Neuronal stem cell (in vitro differentiated cells): ENCODE measurements around the gene MRPL43.

Experiments
- DNase-seq: peaks from one replicate; pipeline ENCODE4 v3.0.0-alpha.2; 2013; ENCODE audit warnings: low spot score
- H2AFZ ChIP-seq: one replicate; pipeline ENCODE4 v1.6.1; 2013; ENCODE audit warnings: mild to moderate bottlenecking, low read length, inconsistent platforms
- H2AK5ac ChIP-seq: 2 replicates; pipeline ENCODE4 v1.6.1; 2013; ENCODE audit warnings: low read depth, mild to moderate bottlenecking, inconsistent platforms, low read length, moderate library complexity, mixed read lengths
- H2BK120ac ChIP-seq: 2 replicates; pipeline ENCODE4 v1.6.1; 2013; ENCODE audit warnings: low read depth, mild to moderate bottlenecking, inconsistent platforms, low read length, moderate library complexity, mixed read lengths
- H2BK12ac ChIP-seq: one replicate; pipeline ENCODE4 v1.6.1; 2013; ENCODE audit warnings: low read length, inconsistent platforms
- H2BK15ac ChIP-seq: 2 replicates; pipeline ENCODE4 v1.6.1; 2013; ENCODE audit warnings: mild to moderate bottlenecking, low read length, inconsistent platforms, mixed read lengths
- H2BK5ac ChIP-seq: one replicate; pipeline ENCODE4 v1.6.1; 2013; ENCODE audit warnings: inconsistent platforms, mild to moderate bottlenecking, low read length, moderate library complexity
- H3K14ac ChIP-seq: one replicate; pipeline ENCODE4 v1.6.1; 2013; ENCODE audit warnings: low read length, inconsistent platforms
- H3K18ac ChIP-seq: 2 replicates; pipeline ENCODE4 v1.6.1; 2013; ENCODE audit warnings: low read length, inconsistent platforms
- H3K23ac ChIP-seq: 2 replicates; pipeline ENCODE4 v1.6.1; 2013; ENCODE audit warnings: low read depth, mild to moderate bottlenecking, mixed read lengths, low read length, inconsistent platforms; ENCODE audit not compliant: poor library complexity
- H3K27ac ChIP-seq: replicated peaks from 3 replicates; pipeline ENCODE4 v1.5.1; 2013; ENCODE audit warnings: low read length, inconsistent platforms
- H3K27me3 ChIP-seq, 3 experiments: 2 replicates each; pipeline ENCODE4 v1.6.1; 2013; ENCODE audit warnings: low read length in 3 of 3, mild to moderate bottlenecking in 2 of 3, inconsistent platforms in 1 of 3, low read depth in 1 of 3, mixed read lengths in 1 of 3, moderate library complexity in 1 of 3; ENCODE audit not compliant: control insufficient read depth in 3 of 3, insufficient read depth in 3 of 3
- H3K36me3 ChIP-seq, 2 donors: replicated peaks in 1 of 2; 2 replicates each; pipeline ENCODE4 v1.6.1; 2013; ENCODE audit warnings: low read length in 2 of 2; ENCODE audit not compliant: control insufficient read depth in 2 of 2, insufficient read depth in 2 of 2
- H3K4ac ChIP-seq: 2 replicates; pipeline ENCODE4 v1.6.1; 2013; ENCODE audit warnings: inconsistent platforms, mild to moderate bottlenecking, low read length, moderate library complexity
- H3K4me1 ChIP-seq, 2 donors: 1 replicate in 1 of 2; 2 replicates in 1 of 2; pipeline ENCODE4 v1.6.1; 2013; ENCODE audit warnings: low read length in 2 of 2, low read depth in 1 of 2; ENCODE audit not compliant: control insufficient read depth in 2 of 2, insufficient read depth in 1 of 2
- H3K4me2 ChIP-seq: one replicate; pipeline ENCODE4 v1.6.1; 2013; ENCODE audit warnings: mild to moderate bottlenecking, low read length, inconsistent platforms; ENCODE audit not compliant: insufficient read depth, poor library complexity, severe bottlenecking
- H3K4me3 ChIP-seq, 2 donors: 2 replicates each; pipeline ENCODE4 v1.5.1; 2013; ENCODE audit warnings: low read length in 2 of 2, mild to moderate bottlenecking in 2 of 2, inconsistent platforms in 1 of 2, moderate library complexity in 1 of 2
- H3K79me1 ChIP-seq: one replicate; pipeline ENCODE4 v1.6.1; 2013; ENCODE audit warnings: low read depth, mild to moderate bottlenecking, inconsistent platforms, low read length, moderate library complexity
- H3K9ac ChIP-seq: one replicate; pipeline ENCODE4 v1.6.1; 2013; ENCODE audit warnings: mild to moderate bottlenecking, low read depth, low read length, inconsistent platforms; ENCODE audit not compliant: poor library complexity
- H3K9me3 ChIP-seq, 2 donors: replicated peaks in 1 of 2; 2 replicates each; pipeline versions ENCODE3 to v1.6.1; 2013; ENCODE audit warnings: low read length in 2 of 2, mild to moderate bottlenecking in 2 of 2, inconsistent platforms in 1 of 2, low read depth in 1 of 2, mixed read lengths in 1 of 2, moderate library complexity in 1 of 2; ENCODE audit not compliant: control insufficient read depth in 2 of 2, insufficient read depth in 1 of 2
- H4K8ac ChIP-seq: one replicate; pipeline ENCODE4 v1.6.1; 2013; ENCODE audit warnings: low read depth, mild to moderate bottlenecking, inconsistent platforms, low read length, moderate library complexity
- H4K91ac ChIP-seq: one replicate; pipeline ENCODE4 v1.6.1; 2013; ENCODE audit warnings: low read length, low read depth, mild to moderate bottlenecking, inconsistent platforms; ENCODE audit not compliant: poor library complexity
- WGBS, 2 donors: extraction: QIAGEN DNeasy Blood & Tissue Kit; methylation state at CpG; one replicate each; pipeline ENCODE4 v1.1.7; 2013; ENCODE audit warnings: missing lambda C conversion rate in 2 of 2, mixed read lengths in 1 of 2; ENCODE audit not compliant: insufficient read length in 2 of 2, insufficient replicate concordance in 1 of 2; ENCODE audit errors: extremely low coverage in 2 of 2; 5-methylcytosine and 5-hydroxymethylcytosine counted together

Gene MRPL43

GRCh38 chr10:100970914-100971811 is 16.1 kb downstream of the MRPL43 start:
- H4K8ac ChIP-seq = no peak overlapping the region

GRCh38 chr10:100970076-100970913 is 17.0 kb downstream of the MRPL43 start:
- H2AFZ ChIP-seq = peak overlapping the region; percentile 93
- peak overlapping the region; percentile 47 to 85 for H3K4me3 ChIP-seq
- no CpG with 5 or more reads among the region's 13 CpGs for WGBS, 2 donors
- H3K14ac ChIP-seq = peak overlapping the region; percentile 73
- H2AK5ac ChIP-seq = no peak overlapping the region
- no peak overlapping the region for H2BK12ac ChIP-seq
- no peak overlapping the region for H3K27ac ChIP-seq
- H3K4me2 ChIP-seq = peak overlapping the region; percentile 79
- peaks cover 0 to 5% (median 0%) of the 10 kb centered on the region in 3 experiments for H3K27me3 ChIP-seq
- no peak overlapping the region for H2BK5ac ChIP-seq
- peaks cover 3% of the 10 kb centered on the region for H3K79me1 ChIP-seq
- H2BK15ac ChIP-seq = no peak overlapping the region
- no peak for DNase-seq
- H3K23ac ChIP-seq = peak overlapping the region; percentile 46
- H3K9ac ChIP-seq = peak overlapping the region; percentile 47
- H4K91ac ChIP-seq = no peak overlapping the region
- no peak overlapping the region for H2BK120ac ChIP-seq
- H3K9me3 ChIP-seq = no peaks in the 10 kb centered on the region
- H4K8ac ChIP-seq = no peak overlapping the region
- peaks cover 2 to 19% of the 10 kb centered on the region in 2 donors for H3K36me3 ChIP-seq
- H3K4me1 ChIP-seq = peaks cover 2 to 18% of the 10 kb centered on the region in 2 donors
- H3K4ac ChIP-seq = no peak overlapping the region
- H3K18ac ChIP-seq = peak overlapping the region; percentile 95

More at GRCh38 chr10:100970914-100971811, 16.1 kb downstream of the MRPL43 start:
- WGBS, 2 donors = no CpG with 5 or more reads among the region's 4 CpGs
- Histone ChIP-seq H2BK12ac (no peak overlapping the region), H4K91ac (no peak overlapping the region), H3K9me3 (no peaks in the 10 kb centered on the region), H2AK5ac (no peak overlapping the region), H3K4ac (no peak overlapping the region), H3K9ac (no peak overlapping the region), H3K79me1 (peaks cover 3% of the 10 kb centered on the region), H2BK120ac (no peak overlapping the region), H2AFZ (no peak overlapping the region), H3K4me2 (no peak overlapping the region), H2BK15ac (no peak overlapping the region), H3K18ac (no peak overlapping the region), H2BK5ac (no peak overlapping the region), H3K23ac (no peak overlapping the region), H3K14ac (no peak overlapping the region), H3K36me3 (peaks cover 0 to 11% of the 10 kb centered on the region in 2 donors), H3K27ac (no peak overlapping the region), H3K4me1 (peaks cover 2 to 18% of the 10 kb centered on the region in 2 donors), H3K27me3 (peaks cover 0 to 5% (median 0%) of the 10 kb centered on the region in 3 experiments), H3K4me3 (no peak overlapping the region)
- no peak for DNase-seq

- H2AK5ac ChIP-seq = peak within 1 kb of the TSS; percentile 82
- H3K9ac ChIP-seq = peak within 1 kb of the TSS; percentile 92
- peak within 1 kb of the TSS; percentile 98 for H3K18ac ChIP-seq
- H3K4me3 ChIP-seq = peak within 1 kb of the TSS; percentile 47 to 85
- H2BK15ac ChIP-seq = peak within 1 kb of the TSS; percentile 76
- peak within 1 kb of the TSS; percentile 58 for H3K4ac ChIP-seq
- peaks cover 2 to 18% of the 10 kb centered on the region in 2 donors for H3K4me1 ChIP-seq
- peak; percentile 56 for DNase-seq
- H3K27ac ChIP-seq = no peak within 1 kb of the TSS
- H3K23ac ChIP-seq = peak within 1 kb of the TSS; percentile 75
- H3K36me3 ChIP-seq = peaks cover 2 to 27% of the 10 kb centered on the region in 2 donors
- H3K79me1 ChIP-seq = peaks cover 3% of the 10 kb centered on the region
- H2BK5ac ChIP-seq = no peak within 1 kb of the TSS
- H3K4me2 ChIP-seq = peak within 1 kb of the TSS; percentile 79
- H4K91ac ChIP-seq = no peak within 1 kb of the TSS
- peak within 1 kb of the TSS; percentile 25 for H2BK12ac ChIP-seq
- H3K9me3 ChIP-seq = no peaks in the 10 kb centered on the region
- no peak within 1 kb of the TSS for H4K8ac ChIP-seq
- H2BK120ac ChIP-seq = no peak within 1 kb of the TSS
- H3K27me3 ChIP-seq = peaks cover 0 to 5% (median 0%) of the 10 kb centered on the region in 3 experiments
- H2AFZ ChIP-seq = peak within 1 kb of the TSS; percentile 93
- WGBS, 2 donors = no CpG with 5 or more reads among the region's 70 CpGs
- H3K14ac ChIP-seq = peak within 1 kb of the TSS; percentile 73
Measured at GRCh38 chr10:100969187-100970075, 17.9 kb downstream of the MRPL43 start, which contains the start of gene SEMA4G. Gene SEMA4G (plus strand): TSS chr10:100969504. CDS start chr10:100972913, 3,409 bp downstream.
